ENCODE data around the gene NGB. TPM values are rescaled to one million over a fixed set of nuclear protein-coding genes. Genes with fewer than 3 reads are reported as not detected.
"Not testable (repeated sequence)": the region's sequence is repeated elsewhere in the genome, so short reads cannot be mapped to it uniquely, and the experiment has no call there.

Gene NGB, protein sequence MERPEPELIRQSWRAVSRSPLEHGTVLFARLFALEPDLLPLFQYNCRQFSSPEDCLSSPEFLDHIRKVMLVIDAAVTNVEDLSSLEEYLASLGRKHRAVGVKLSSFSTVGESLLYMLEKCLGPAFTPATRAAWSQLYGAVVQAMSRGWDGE
- not detected for total RNA-seq

GRCh38 chr14:77271113-77271710, at the start of gene NGB:
TSS of gene NGB (minus strand) at chr14:77271206. CDS start at chr14:77270937, 269 bp downstream.
- peaks cover 2% of the 10 kb centered on the region for H3K9me3 Mint-ChIP-seq (ENCODE audit: low read depth)
- CTCF ChIA-PET = no interaction called here
- no peak for DNase-seq
- H3K4me3 Mint-ChIP-seq = no peak within 1 kb of the TSS
- H3K27me3 Mint-ChIP-seq = peaks cover 45% of the 10 kb centered on the region
- H3K4me1 Mint-ChIP-seq = no peaks in the 10 kb centered on the region
- no peak for ATAC-seq
- no peak within 1 kb of the TSS for H3K27ac Mint-ChIP-seq
- H3K36me3 Mint-ChIP-seq = no peaks in the 10 kb centered on the region

GRCh38 chr14:77320238-77320935, 49.4 kb upstream of the NGB start, which contains the start of gene POMT2:
TSS of gene POMT2 (minus strand) at chr14:77320883. CDS start at chr14:77320681, 202 bp downstream.
- H3K4me1 Mint-ChIP-seq = peaks cover 21% of the 10 kb centered on the region
- H3K36me3 Mint-ChIP-seq = no peaks in the 10 kb centered on the region
- CTCF ChIA-PET = interaction anchor here (1.2 to 3.5 kb wide), 4 partner anchors 13 to 56 kb away, joined by 3 to 29 read pairs (median 4); partner anchors contain the start of genes SAMD15 and TMED8
- peak within 1 kb of the TSS; percentile 90 for H3K4me3 Mint-ChIP-seq
- H3K27me3 Mint-ChIP-seq = no peaks in the 10 kb centered on the region
- peak; percentile 94 for DNase-seq
- ATAC-seq = peak; percentile 62
- H3K27ac Mint-ChIP-seq = peak within 1 kb of the TSS; percentile 98
- H3K9me3 Mint-ChIP-seq (ENCODE audit: low read depth) = no peaks in the 10 kb centered on the region

GRCh38 chr14:77319422-77319821, 48.4 kb upstream of the NGB start:
- Mint-ChIP-seq H3K4me3 (no peak overlapping the region), H3K4me1 (peaks cover 21% of the 10 kb centered on the region), H3K27me3 (no peaks in the 10 kb centered on the region), H3K27ac (no peak overlapping the region), H3K9me3 (ENCODE audit: low read depth) (no peaks in the 10 kb centered on the region), H3K36me3 (no peaks in the 10 kb centered on the region)
- CTCF ChIA-PET = interaction anchor here (1.5 to 3.5 kb wide), 2 partner anchors 17 to 29 kb away, joined by 3 to 29 read pairs; no protein-coding TSS in a partner anchor
- DNase-seq (no peak), ATAC-seq (no peak)

DNA sequence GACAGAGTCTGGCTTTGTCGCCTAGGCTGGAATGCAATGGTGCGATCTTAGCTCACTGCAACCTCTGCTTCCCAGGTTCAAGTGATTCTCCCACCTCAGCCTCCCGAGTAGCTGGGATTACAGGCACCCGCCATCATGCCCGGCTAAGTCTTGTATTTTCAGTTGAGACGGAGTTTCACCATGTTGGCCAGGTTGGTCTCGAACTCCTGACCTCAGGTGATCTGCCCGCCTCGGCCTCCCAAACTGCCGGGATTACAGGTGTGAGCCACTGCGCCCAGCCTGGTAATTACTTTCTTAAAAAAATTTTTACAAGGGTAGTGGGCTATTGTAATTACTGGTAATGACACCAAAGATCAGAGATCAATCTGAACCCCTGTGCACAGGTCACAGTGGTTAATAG, 47.8 kb upstream of the NGB start:
- not testable (repeated sequence) for H3K4me3 Mint-ChIP-seq; H3K27ac Mint-ChIP-seq; H3K9me3 Mint-ChIP-seq (ENCODE audit: low read depth); DNase-seq; H3K36me3 Mint-ChIP-seq; ATAC-seq; H3K27me3 Mint-ChIP-seq
- CTCF ChIA-PET = interaction anchor here (3.5 kb wide), 1 partner anchor 16 kb away, joined by 29 read pairs; no protein-coding TSS in a partner anchor
- H3K4me1 Mint-ChIP-seq = peaks cover 21% of the 10 kb centered on the region

DNA sequence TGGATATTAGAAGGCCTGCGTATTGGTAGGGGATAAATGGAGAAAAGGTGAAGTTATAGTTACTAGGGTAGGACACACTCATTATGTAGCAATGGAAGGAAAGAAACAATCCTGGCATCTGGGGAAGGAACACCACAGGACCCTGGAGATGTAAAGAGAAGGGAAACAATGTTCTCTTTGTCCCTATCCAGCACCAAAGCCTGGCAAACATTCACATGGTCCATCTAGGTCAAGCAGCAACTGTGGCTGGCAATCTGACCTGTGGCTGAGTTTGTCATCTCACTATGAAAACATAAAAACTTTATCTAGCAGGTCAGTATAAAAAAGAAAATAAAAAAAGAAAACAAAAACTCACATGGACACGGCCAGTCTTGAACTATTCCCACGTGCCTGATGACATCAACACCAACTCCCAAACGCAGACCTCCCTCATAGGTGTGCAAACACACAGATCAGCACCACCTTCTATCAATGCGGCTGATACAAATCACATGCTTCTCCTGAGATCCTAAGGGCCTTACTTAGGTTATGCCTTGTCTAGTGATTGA, 47.1 kb upstream of the NGB start:
- H3K4me1 Mint-ChIP-seq = peaks cover 21% of the 10 kb centered on the region
- H3K36me3 Mint-ChIP-seq = no peaks in the 10 kb centered on the region
- H3K9me3 Mint-ChIP-seq (ENCODE audit: low read depth) = no peaks in the 10 kb centered on the region
- ATAC-seq (no peak), DNase-seq (no peak)
- H3K27ac Mint-ChIP-seq = no peak overlapping the region
- H3K27me3 Mint-ChIP-seq = no peaks in the 10 kb centered on the region
- H3K4me3 Mint-ChIP-seq = no peak overlapping the region
- CTCF ChIA-PET = no interaction called here

DNA sequence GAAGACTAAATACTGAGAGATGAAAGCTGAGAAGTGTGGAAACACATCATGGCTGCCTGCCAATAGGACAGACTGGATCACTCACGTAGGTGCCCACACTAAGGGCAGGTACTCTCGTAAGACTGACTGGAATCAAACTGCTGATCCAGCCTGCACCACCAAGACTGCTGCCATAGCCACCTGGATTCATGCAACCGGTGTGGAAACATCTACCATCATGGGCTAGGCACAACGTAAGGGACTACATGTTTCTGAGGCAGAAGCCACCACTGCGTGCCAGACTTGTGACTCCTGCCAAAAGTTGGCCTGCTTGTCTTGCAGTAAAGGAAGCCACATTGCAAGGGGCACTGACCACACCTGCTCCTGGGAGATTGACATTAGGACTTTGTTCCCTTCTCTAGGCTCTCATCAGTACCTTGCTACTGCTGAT, 45.9 kb upstream of the NGB start:
- Mint-ChIP-seq H3K27ac (no peak overlapping the region), H3K36me3 (no peaks in the 10 kb centered on the region), H3K4me1 (peaks cover 13% of the 10 kb centered on the region), H3K4me3 (no peak overlapping the region), H3K27me3 (no peaks in the 10 kb centered on the region), H3K9me3 (ENCODE audit: low read depth) (no peaks in the 10 kb centered on the region)
- ATAC-seq (no peak), DNase-seq (no peak)
- CTCF ChIA-PET = interaction anchor here (0.7 to 3.9 kb wide), 18 partner anchors 7 to 301 kb away, joined by 3 to 170 read pairs (median 6); no protein-coding TSS in a partner anchor

GRCh38 chr14:77316195-77316505, 45.1 kb upstream of the NGB start:
- CTCF ChIA-PET = interaction anchor here (0.6 to 3.9 kb wide), 36 partner anchors 8 to 443 kb away, joined by 3 to 170 read pairs (median 4); partner anchors contain the start of genes SAMD15 and TMED8
- Mint-ChIP-seq H3K27me3 (no peaks in the 10 kb centered on the region), H3K4me3 (no peak overlapping the region), H3K4me1 (peaks cover 11% of the 10 kb centered on the region), H3K36me3 (no peaks in the 10 kb centered on the region), H3K9me3 (ENCODE audit: low read depth) (no peaks in the 10 kb centered on the region), H3K27ac (no peak overlapping the region)
- ATAC-seq (no peak), DNase-seq (no peak)

GRCh38 chr14:77314539-77315457, 43.8 kb upstream of the NGB start:
- ATAC-seq (no peak), DNase-seq (no peak)
- no peak overlapping the region for H3K27ac Mint-ChIP-seq
- no peak overlapping the region for H3K4me3 Mint-ChIP-seq
- H3K9me3 Mint-ChIP-seq (ENCODE audit: low read depth) = no peaks in the 10 kb centered on the region
- no peaks in the 10 kb centered on the region for H3K36me3 Mint-ChIP-seq
- CTCF ChIA-PET = interaction anchor here (0.8 to 3.9 kb wide), 11 partner anchors 9 to 239 kb away, joined by 3 to 170 read pairs (median 5); no protein-coding TSS in a partner anchor
- no peaks in the 10 kb centered on the region for H3K27me3 Mint-ChIP-seq
- peaks cover 6% of the 10 kb centered on the region for H3K4me1 Mint-ChIP-seq

DNA sequence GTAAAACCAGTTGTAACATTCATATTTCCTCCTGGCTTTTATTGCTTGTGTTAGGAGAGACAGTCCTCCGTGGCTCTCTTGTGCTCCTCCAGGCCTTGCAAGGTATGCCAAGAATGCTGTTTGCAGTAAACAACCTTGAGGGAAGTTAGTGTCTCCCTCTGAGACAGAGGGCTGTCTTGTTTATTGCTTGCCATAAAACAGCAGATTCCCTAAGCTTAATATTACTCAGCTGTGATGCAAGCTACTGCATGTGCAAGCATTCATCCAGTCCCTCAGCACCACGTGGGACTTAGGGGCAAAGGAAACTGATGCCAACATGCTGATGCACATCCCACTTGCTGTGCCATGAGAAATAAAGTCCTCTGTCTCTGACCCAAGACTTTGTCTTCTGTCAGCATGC, 43.0 kb upstream of the NGB start:
- CTCF ChIA-PET = interaction anchor here (3.6 to 3.9 kb wide), 2 partner anchors 11 to 162 kb away, joined by 72 to 170 read pairs; no protein-coding TSS in a partner anchor
- peaks cover 4% of the 10 kb centered on the region for H3K4me1 Mint-ChIP-seq
- H3K27ac Mint-ChIP-seq = no peak overlapping the region
- DNase-seq (no peak), ATAC-seq (no peak)
- no peaks in the 10 kb centered on the region for H3K9me3 Mint-ChIP-seq (ENCODE audit: low read depth)
- no peak overlapping the region for H3K4me3 Mint-ChIP-seq
- no peaks in the 10 kb centered on the region for H3K36me3 Mint-ChIP-seq
- no peaks in the 10 kb centered on the region for H3K27me3 Mint-ChIP-seq

GRCh38 chr14:77313371-77313770, 42.4 kb upstream of the NGB start:
- H3K4me3 Mint-ChIP-seq = no peak overlapping the region
- H3K36me3 Mint-ChIP-seq = no peaks in the 10 kb centered on the region
- ATAC-seq = no peak
- CTCF ChIA-PET = interaction anchor here (0.9 to 3.9 kb wide), 2 partner anchors 12 to 162 kb away, joined by 4 to 72 read pairs; no protein-coding TSS in a partner anchor
- DNase-seq = no peak
- H3K27ac Mint-ChIP-seq = no peak overlapping the region
- peaks cover 6% of the 10 kb centered on the region for H3K4me1 Mint-ChIP-seq
- H3K27me3 Mint-ChIP-seq = no peaks in the 10 kb centered on the region
- H3K9me3 Mint-ChIP-seq (ENCODE audit: low read depth) = no peaks in the 10 kb centered on the region

- DNase-seq = no peak
- peaks cover 10% of the 10 kb centered on the region for H3K4me1 Mint-ChIP-seq
- CTCF ChIA-PET = no interaction called here
- no peak for ATAC-seq
- H3K9me3 Mint-ChIP-seq (ENCODE audit: low read depth) = no peaks in the 10 kb centered on the region
- no peak overlapping the region for H3K4me3 Mint-ChIP-seq
- no peaks in the 10 kb centered on the region for H3K27me3 Mint-ChIP-seq
- no peaks in the 10 kb centered on the region for H3K36me3 Mint-ChIP-seq
- no peak overlapping the region for H3K27ac Mint-ChIP-seq
Observed at GRCh38 chr14:77311217-77311616, 40.2 kb upstream of the NGB start.

DNA sequence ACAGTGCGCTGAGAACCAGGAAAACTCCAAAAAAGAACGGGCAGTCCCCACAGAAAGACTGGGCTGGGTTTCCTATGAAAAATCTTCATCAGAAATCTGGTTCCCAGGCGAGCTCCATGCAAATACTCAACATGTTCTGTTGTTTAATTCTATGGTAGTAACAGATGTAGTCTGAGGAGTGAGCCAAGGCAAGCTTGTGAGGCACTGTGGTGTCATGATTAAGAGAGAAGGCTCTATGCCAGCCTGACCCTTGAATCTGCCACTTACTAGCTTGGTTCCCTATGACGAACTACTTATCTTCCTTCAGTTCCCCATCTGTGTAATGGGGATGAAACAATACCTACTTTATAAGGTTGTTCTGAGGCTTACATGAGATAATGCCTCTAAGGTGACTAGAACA, 39.0 kb upstream of the NGB start:
- H3K9me3 Mint-ChIP-seq (ENCODE audit: low read depth) = no peaks in the 10 kb centered on the region
- H3K27ac Mint-ChIP-seq = no peak overlapping the region
- no peaks in the 10 kb centered on the region for H3K36me3 Mint-ChIP-seq
- H3K27me3 Mint-ChIP-seq = no peaks in the 10 kb centered on the region
- ATAC-seq (no peak), DNase-seq (no peak)
- peaks cover 10% of the 10 kb centered on the region for H3K4me1 Mint-ChIP-seq
- H3K4me3 Mint-ChIP-seq = no peak overlapping the region
- CTCF ChIA-PET = interaction anchor here (1.2 kb wide), 1 partner anchor 157 kb away, joined by 3 read pairs; no protein-coding TSS in a partner anchor
